HG03354 (cell line): ENCODE results near the gene PTPRM.

Experiments
- ATAC-seq: cut with Tn5 transposase; IDR thresholded peaks from one replicate; pipeline ENCODE4 v1.9.1; 2021; ENCODE audit warnings: mild to moderate bottlenecking; ENCODE audit not compliant: unreplicated experiment, poor library complexity, severe bottlenecking

Gene PTPRM

DNA sequence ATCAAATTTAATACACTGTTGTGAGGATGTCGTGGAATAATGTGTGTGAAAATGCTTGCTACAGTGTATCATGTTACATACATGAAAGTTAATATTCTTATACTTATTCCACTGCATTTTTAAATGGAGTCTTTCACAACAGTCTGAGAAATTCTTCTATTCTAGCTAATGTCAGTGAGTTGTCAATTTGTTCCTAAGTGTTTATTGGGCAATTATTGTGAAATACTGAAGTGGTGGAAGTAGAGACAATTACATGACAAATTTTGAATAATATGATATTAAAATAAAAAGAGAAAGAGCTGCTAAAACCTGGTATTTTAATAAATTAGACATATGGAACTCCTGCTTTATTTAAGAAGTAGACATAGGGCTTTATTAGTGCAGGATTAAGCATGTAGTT is 176.1 kb downstream of the PTPRM start:
- no peak for ATAC-seq

- no peak for ATAC-seq
Observed at GRCh38 chr18:7746106-7746505, 179.0 kb downstream of the PTPRM start.

DNA sequence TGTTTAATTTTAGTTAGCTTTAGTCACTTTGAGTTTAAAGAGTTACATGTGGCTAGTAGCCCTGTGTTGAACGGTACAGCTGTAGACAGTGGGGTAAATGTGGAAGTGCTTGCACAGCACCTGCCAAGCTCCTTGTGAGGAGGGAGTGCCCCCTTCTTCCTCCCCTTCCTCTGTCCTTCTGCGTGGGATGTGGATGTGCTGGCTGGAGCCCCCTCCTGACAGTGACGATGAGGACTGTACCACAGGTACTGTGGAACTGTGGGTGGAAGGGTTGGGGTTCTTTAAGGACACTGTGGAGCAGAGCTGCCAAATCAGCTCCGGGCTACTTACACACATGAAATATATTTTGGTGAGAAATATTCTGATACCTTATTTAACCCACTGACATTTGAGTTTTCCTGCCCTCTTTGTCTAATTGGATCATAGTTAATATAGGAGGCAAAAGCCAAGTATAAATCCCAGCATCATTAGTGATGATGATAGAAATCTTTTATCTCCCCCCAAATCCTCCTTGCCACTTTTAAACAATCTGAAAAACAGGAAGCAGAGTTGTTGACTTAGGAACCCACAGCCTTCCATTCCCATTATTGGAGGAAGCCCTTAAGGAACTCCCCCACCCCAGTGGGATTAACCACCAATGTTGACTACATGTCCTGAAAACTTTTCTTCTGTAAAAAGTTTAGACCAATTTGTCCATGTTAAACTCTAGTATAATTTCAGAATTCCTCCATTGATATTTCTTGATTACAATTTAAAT is 181.3 kb downstream of the PTPRM start:
- no peak for ATAC-seq

GRCh38 chr18:7749008-7749405 is 181.9 kb downstream of the PTPRM start:
- ATAC-seq: no peak

DNA sequence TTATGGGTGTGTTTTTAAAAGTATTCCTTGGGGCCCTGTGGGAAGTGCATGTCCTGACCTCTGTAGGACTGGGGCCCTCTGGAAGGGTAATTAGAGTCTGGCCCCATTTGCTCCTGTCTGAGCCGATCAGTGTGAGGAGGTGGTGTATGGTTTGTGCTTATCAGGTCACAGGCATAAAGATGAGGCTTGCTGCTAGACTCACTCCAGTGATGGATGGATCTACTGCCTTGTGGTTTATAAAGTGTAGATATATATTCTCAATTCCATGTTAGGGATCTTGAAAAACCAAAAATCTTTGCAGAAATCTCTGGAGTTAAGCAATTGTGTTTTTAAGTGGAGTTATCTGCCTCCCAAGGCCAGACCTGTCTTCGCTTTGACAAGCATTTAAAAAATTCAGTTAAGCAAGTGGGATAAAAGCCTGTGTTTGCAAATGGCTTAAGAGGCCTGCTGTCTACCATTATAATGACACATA is 182.4 kb downstream of the PTPRM start:
- ATAC-seq: no peak

GRCh38 chr18:7750095-7750663 is 183.1 kb downstream of the PTPRM start:
- ATAC-seq: no peak

DNA sequence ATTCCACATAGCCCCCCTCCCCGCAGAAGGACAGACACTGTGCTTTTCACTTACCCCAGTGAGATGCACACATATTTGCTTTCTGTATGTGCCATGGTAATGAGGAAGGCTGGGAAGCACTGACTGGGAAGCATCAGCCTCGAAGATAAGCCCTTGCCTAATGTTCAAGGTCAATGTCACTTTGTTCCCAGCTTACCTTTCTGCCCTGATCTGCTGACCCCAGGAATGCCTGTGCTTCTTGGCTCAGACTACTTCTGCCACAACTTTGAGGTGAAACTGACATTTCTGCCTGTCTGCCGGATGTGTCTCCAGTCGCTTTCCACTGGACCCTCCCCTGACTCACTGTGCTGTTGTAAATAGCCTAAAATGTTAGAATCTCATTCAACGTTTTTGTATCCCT is 183.8 kb downstream of the PTPRM start:
- no peak for ATAC-seq

GRCh38 chr18:7754258-7754657 is 187.1 kb downstream of the PTPRM start:
- no peak for ATAC-seq

GRCh38 chr18:7754725-7755181 is 187.6 kb downstream of the PTPRM start:
- no peak for ATAC-seq

DNA sequence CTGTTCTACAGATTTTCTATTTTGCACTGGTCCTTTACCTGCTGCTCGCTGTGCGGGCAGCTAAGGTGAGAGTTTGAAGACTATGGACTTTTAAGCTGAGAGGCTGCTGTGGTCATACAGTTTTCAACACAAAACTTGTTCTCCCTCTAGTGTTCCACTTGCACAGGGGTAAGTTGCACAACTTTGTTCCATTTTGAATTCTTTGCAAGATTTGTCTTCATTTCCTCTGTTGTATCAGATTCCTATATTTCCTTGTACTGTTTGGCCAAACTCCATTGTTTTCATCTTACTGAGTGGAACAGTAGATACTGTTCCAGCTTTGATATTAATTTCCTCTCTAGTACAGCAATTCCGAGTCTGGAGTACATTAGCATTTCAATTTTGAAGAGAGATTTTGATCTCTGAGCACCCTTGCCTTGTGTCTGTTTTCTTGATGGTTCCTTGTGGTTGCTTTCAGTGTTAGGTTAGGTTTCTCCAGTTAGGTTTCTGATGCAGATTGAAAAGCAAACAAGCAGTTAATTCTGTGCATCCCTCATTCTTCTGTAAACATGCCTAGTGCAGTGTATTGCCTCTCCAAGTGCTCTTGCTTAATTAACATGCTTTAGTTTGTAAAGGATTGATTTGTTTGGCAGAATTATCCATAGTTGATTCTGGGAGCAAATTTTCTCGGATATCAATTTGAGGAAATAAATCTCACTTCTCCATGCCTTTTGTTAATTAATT is 188.8 kb downstream of the PTPRM start:
- no peak for ATAC-seq

GRCh38 chr18:7757175-7757574 is 190.1 kb downstream of the PTPRM start:
- ATAC-seq: no peak

GRCh38 chr18:7758764-7759163 is 191.6 kb downstream of the PTPRM start:
- no peak for ATAC-seq

GRCh38 chr18:7760967-7761948 is 194.1 kb downstream of the PTPRM start:
- no peak for ATAC-seq

- no peak for ATAC-seq
Observed at GRCh38 chr18:7764405-7764804, 197.3 kb downstream of the PTPRM start.

- ATAC-seq: no peak
Observed at GRCh38 chr18:7766346-7766745, 199.2 kb downstream of the PTPRM start.

DNA sequence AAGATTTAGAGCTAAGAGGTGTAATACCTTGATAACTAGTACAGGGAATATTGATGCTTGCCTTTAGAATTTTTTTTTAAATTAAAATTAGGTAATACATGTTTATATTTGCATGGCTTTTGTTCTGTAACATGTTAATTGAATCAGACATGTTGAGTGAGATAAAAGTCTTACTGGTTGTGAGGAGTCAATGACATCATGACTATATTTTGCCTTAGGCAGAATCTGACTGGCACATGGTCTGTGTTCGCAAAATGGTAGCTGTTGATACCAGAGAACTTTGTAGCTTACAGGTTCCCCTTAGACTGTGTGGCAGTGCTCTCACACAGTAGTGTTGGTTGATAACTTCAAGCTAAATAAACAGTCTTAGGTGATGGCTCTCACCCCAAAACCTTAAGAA is 199.7 kb downstream of the PTPRM start:
- no peak for ATAC-seq

DNA sequence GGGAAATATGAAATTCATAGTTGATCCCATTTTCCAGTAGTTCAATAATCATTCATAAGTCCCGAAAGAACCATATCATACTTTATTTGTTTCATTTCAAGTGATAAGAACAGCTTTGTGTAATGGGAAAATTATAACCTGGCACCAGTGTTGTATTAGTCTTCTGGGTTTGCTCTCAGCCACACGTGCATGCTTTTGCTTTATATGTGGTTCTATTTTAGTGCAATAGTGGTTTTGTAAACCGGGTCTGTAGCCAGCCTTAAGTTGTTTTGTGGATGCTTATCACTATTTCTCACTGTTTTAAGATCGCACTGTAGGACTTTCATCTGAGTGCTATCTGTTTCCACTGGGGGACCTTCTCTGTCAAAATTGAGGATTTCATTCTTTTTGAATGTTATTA is 203.8 kb downstream of the PTPRM start:
- ATAC-seq: no peak

- ATAC-seq: no peak
Observed at GRCh38 chr18:7772510-7772888, 205.4 kb downstream of the PTPRM start.

GRCh38 chr18:7772951-7773350 is 205.8 kb downstream of the PTPRM start:
- no peak for ATAC-seq

- no peak for ATAC-seq
Observed at GRCh38 chr18:7775128-7775527, 208.0 kb downstream of the PTPRM start.
